GM19324 (cell line): ENCODE data around the gene TMCC3.

ENCODE experiments used
- ATAC-seq: cut with Tn5 transposase; IDR thresholded peaks from one replicate; pipeline ENCODE4 v1.9.1; 2021; ENCODE audit warnings: mild to moderate bottlenecking, moderate library complexity; ENCODE audit not compliant: unreplicated experiment, low FRiP score

TMCC3 gene

DNA sequence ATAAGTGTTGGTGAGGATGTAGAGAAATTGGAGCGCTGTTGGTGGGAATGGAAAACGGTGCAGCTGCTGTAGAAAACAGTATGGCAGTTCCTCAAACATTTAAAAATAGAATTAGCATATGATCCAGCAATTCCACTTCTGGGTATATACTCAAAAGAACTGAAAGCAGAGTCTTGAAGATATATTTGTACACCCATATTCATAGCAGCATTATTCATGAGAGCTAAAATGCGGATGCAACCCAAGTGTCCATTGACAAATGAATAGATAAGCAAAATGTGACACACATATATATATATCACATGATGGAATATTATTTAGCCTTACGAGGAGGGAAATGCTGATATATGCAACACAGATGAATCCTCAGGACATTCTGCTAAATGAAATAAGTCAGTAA, 106.0 kb downstream of the TMCC3 start:
- ATAC-seq = no peak

DNA sequence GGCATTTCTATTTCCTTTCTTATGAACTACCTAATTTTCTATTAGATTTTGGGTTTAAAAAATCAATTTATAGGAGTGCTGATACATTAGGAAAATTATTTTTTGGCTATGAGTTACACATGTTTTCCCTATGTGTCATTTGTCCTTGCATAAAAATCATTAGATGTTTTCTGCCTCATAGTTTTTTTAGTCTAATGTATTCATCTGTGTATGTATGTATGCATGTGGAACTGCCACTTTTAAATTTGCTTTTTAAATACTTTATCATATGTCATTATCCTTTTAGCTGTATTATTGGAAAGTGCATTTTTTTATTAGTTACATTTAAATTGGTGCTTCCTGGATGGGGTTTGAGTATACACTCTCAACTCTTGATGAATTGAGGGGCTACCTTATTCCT, 112.0 kb downstream of the TMCC3 start:
- ATAC-seq = no peak

DNA sequence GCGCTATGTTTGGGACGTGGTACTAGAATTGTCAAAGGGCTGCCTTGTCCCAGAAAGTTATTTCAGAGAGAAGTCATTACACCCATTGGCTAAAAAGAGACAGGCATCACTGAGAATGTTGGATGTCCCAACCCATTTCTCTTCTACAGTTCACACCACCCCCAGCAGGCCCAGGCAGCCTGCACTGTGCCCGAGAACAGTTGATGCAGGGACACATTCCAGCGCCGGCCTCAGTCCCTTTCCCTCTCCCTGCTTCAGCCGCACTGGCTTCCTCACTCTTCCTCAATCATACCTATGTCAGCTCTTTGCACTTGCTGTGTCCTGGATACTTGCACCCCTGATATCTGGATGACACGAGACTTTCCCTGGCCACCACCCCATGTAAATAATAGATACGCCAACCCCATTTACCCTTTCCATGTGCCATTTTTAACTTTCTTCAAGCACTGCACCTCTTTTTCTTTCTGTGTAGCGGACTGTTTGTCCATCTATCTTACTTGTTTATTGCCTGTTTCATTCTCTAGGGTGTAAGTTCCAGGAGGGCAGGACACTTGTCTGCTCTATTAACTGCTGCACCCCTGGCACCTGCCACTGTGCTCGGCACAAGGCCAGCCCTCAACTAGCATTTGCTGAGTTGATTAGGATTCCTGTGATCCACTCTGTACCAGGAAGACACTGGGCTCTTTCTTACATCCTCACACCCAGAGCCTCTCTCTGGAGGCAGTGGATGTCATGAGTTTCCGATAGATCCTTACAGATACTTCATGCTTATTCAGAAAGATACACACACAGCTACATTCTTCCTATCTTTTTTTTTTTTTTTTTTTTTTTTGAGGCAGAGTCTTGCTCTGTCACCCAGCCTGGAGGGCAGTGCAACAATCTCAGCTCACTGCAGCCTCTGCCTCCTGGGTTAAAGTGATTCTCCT, 114.1 kb downstream of the TMCC3 start:
- ATAC-seq = no peak

DNA sequence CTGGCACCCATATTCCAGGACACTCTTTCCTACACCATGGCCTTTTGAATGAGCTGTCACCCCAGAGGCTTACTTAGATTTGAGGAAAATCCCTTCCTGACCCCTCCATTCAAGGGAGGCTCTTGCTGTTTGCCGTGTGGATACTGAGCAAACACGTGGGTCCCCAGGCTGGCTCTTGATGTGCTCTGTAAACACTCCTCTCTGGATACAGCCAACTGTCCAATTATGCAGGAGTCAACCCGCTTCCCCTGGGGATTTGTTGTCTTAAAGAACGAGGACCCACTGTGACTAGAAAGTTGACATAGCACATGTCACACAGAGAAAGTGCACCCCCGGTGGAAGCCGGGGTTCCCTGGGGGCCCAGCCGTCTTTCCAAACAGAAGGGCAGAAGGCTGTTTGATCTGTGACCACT, 114.8 kb downstream of the TMCC3 start:
- no peak for ATAC-seq

DNA sequence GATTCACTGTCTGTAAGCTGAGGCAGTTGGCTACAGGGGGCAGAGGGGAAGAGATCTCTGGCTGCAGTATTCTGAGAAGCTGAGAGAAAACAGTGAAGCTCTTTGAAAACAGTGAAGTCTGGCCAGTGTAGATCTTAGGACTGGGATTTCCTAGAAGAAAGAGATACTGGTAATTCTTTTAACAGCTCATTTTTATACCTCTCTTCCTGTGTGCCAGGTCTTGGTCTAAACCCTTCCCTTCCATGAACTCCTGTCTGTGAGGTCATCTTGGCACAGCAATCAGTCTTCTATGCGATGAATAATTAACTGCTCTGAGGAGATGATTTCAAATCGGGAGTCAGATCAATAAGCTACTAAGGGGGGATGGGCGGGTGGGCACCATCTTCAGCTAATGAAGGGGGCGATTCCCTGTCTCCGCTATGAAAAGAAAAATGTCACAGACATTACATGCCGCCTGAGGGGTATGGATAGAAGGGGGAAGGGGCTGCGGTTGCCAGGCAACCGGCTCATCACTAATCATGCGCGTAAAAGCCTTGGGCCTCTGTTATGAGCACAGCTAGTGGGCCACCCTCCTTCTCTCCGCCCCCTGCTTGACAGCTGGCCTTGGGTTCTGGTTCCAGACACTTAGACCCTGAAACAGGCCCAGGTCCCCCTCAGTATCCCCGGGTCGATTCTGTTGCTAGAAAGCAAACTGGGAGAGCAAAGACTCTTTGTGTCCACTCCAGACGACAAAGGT, 115.4 kb downstream of the TMCC3 start:
- ATAC-seq = no peak

DNA sequence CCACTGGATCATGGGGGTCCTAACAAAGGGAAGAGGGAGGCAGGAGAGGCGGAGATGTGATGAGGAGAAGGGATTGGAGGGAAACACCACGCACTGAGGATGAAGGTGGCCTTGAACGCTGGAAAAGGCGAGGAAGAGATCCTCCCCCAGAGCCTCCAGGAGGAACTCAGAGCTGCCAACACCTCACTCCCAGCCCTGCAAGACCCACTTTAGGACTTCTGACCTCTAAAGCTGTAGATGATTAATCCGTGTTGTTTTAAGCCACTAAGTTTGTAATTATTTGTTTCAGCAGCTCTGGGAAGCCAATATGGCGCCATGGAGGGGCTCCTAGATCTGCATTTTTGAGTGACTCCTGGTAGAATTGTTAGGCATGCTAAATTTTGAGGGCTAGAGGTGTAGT, 116.1 kb downstream of the TMCC3 start:
- no peak for ATAC-seq

DNA sequence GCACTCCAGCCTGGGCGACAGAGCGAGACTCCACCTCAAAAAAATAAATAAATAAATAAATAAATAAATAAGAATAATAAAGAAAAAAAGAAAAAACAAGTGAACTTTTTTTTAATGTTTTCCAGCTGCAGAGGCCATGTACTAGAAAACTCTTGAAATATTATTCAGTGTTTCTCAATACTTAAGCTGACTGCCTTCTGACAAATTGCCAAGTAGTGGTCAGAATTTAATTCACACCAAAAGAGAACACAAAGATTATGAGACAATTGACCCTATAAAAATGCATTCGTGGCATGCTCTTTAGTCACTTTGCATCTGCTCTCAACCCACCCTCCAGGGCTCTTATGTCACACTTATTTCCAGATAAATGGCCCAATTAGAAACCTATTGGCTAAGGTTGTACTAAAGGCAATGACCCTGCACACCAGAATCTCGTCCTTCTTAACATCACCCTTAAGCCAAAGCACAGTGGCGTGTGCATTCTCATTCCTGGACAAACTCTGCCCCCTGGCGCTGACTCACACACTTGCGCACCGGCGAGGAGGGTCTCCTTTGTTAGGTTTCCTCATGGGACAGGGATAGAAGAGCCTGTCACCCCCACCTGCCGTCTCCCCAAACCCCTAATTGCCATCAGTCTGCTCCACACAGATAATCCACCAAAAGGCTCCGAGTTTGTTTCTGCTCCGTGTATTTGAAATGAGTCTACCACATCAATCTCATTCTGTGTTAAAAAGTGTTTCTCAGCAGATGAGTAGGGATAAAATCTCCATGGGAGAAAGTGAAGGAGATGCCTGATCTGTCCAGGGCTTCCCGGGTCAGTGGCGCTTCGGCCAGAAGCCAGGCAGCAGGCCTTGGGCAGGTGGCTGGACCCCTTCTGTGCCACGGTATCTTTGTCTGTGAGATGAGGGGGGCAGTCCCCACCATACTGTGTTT, 117.6 kb downstream of the TMCC3 start:
- ATAC-seq = no peak

DNA sequence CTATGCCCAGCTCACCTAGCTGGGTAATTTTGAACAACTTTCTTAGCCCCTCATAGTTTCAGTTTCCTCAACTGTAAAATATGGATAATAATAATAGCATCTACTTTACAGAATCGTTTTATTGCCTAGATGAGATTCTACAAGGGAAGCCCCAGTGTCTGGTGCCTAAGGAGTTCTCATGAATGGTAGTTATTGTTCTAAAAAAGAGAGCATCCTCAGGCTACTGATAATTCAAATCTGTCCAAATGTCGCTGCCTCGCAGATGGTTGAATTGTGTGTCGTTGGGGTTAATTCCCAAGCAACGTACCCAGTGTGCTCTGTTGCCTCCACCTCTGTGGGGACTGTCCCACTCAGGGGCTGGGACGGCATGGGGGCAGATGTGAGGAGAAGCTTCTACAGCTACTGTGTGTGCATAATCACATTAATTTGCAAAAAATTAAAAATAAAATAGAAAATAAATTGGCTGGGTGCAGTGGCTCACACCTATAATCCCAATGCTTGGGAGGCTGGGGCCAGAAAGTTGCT, 119.1 kb downstream of the TMCC3 start:
- no peak for ATAC-seq

DNA sequence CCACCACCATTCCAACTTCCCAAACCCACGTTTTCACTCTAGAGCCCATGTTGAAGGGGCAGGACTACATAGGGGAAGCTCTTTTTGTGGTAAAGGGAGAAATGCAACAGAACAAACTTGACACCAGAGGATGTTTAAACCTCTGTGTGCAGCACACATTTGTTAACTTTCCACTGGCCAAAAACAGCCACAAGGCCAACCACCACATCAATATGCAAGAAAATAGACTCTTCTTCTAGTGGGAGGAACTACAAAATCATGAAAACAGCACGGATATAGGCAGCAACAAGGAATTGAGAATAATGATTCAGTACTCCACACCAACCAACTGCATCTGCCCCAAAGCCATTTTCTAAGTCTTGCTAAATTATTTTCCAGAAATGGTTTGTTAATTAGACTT, 124.4 kb downstream of the TMCC3 start:
- ATAC-seq = no peak
